GM21723 (cell line): Measurements from ENCODE around the gene MYO1C.
"Not testable (repeated sequence)": the region's sequence is repeated elsewhere in the genome, so short reads cannot be mapped to it uniquely, and the experiment has no call there.

Experiments
- ATAC-seq: cut with Tn5 transposase; IDR thresholded peaks from one replicate; pipeline ENCODE4 v1.9.1; 2021; ENCODE audit warnings: mild to moderate bottlenecking, moderate library complexity; ENCODE audit not compliant: unreplicated experiment

MYO1C gene

DNA sequence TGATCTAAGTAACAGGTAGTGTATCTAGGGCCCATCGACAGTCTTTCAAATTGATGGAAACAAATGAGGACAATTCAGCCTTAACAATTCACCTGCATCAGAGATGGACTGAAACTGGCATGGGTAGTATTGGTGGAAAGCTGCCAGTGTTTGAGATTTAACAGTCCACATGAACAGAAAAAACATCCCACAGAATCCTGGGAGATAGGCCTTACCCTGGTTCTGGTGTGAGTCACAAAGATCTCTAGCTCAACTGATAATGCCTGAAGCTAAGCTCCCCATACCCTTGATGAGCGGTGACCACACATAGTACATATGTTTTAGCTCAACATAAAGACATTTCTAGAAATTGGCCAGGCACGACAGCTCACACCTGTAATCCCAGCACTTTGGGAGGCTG lies 58.3 kb downstream of the MYO1C start:
- no peak for ATAC-seq

DNA sequence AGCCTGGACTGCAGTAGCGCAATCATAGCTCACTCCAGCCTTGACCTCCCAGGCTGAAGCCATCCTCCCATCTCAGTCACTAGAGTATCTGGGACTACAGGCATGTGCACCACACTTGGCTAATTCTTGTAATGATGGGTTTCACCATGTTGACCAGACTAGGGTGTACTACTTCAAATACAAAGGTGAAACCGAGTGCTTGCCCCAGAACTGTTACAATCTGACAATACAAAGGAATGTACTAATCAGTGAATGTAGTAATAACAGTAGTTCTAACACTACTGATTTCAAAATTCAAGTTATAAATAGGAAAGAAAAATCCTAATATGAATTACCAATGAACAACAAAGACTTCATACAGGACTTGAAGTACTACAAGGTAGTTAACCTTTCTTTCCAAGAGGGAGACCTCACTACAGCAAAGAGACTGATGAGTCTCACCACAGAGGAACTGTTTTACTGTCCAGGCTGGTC lies 60.8 kb downstream of the MYO1C start:
- no peak for ATAC-seq

DNA sequence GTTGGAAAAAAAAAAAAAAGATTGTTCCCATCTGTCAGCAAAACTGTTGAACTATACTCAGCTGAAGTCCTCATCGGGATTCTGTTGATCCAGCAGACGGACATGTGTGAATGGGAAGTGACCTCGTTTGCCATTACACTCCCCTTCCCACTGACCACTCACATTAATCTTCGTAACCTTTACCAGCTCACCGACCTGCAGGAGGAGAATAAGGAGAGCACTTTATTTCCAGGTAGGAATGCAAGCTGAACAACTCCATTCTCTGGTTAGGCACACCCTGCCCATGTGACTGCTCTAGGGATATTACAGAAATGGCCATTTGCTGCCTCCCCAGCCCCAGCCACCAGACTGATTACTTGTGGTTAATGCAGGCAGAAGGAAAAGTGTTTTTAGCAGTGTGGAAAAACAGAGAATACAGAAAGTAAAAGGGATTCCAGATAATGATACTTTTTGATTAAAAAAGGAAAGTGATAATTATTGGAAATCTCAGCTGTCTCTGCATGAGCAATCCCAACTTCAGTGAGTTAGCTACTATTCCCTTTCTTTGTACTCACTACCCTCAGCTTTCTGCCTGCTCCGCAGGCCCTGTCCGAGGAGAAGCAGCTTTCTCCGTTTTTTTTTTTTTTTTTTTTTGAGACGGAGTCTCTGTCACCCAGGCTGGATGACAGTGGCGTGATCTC lies 68.9 kb downstream of the MYO1C start:
- ATAC-seq: no peak

DNA sequence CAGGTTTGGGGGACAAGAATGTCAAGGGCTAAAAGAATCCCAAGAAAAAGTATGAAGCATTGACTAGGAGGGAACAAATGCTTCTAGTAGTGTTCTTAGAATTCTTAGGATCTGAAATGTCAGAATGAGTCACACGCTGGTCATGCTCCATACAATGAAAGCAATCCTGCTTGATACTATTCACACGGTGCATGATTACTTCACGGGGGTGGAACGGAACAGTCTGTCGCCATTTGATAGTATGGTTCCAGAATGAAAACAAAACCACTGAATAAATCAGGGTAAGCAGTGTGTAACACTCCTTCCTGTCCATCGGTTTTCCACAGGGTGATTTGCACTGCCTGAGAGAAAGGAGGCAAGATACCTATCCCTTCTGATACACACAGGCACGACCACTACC lies 69.6 kb downstream of the MYO1C start:
- no peak for ATAC-seq

DNA sequence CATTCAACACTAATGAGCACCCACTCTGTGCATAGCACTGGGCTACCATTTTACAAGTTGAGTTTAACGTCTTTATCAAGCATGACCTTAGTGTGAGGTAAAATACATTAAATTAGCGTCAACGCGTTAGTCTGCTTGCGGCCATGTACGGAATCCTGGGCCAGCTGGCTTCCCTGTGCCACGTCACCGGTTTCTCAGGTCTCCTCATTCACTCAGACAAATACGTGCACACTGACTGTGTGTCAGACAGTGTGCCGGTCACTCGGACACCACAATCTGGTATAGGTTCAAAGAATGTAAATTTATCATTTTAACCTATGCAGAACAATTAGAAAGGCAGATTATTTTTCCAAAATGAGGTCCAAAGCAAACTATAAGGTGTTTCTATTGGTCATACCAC lies 71.0 kb downstream of the MYO1C start:
- no peak for ATAC-seq

DNA sequence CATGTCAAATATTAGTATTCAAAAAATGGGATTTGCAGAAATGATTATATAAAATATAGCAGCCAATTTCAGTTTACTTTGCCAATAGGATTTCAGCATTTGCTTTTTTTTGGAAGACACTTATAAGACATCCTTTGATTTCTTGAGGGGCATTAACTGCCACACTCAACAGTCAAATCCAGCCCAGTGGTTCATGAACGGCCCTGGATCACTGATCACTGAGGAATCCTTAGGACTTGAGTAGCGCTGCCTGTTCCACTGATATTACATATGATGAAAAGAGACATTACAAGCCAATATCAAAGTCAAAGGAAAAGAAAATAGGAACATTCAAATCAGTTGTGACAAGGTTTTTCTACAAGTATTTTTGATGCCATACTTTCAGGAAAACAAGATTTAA lies 71.5 kb downstream of the MYO1C start:
- no peak for ATAC-seq

DNA sequence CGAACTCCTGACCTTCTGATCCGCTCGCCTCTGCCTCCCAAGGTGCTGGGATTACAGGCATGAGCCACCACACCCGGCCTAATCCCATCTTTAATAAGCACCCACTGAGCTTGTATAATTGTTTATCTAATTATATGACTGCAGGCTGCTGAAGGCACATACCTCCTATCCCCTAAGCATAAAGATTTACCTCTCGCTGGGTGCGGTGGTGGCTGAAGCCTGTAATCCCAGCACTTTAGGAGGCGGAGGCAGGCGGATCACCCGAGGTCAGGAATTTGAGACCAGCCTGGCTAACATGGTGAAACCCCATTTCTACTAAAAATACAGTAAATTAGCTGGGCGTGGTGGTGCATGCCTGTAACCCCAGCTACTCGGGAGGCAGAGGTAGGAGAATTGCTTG lies 72.3 kb downstream of the MYO1C start:
- ATAC-seq: no peak

DNA sequence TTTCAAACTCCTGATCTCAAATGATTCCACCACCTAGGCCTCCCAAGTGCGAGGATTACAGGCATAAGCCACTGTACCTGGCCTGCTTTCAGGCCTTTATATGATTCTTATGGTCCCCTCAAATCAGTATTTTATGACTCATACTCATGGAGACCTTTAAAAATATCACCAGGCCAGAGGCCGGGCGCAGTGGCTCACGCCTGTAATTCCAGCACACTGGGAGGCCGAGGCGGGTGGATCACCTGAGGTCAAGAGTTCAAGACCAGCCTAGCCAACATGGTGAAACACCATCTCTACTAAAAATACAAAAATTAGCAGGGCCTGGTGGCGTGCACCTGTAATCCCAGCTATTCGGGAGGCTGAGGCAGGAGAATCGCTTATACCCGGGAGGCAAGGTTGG lies 74.0 kb downstream of the MYO1C start:
- ATAC-seq: not testable (repeated sequence)

DNA sequence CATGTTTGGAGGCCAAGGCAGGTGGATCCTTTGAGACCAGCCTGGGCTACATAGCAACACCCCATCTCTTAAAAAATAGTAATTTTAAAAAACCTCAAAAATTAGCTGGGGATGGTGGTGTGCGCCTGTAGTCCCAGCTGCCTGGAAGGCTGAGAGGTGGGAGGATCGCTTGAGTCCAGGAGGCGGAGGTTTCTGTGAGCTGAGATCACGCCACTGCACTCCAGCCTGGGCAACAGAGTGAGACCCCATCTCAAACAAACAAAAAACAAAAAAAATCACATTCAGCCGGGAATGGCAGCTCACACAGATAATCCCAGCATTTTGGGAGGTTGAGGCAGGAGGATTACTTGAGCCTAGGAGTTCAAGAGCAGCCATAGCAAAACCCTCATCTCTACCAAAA lies 76.1 kb downstream of the MYO1C start:
- no peak for ATAC-seq

DNA sequence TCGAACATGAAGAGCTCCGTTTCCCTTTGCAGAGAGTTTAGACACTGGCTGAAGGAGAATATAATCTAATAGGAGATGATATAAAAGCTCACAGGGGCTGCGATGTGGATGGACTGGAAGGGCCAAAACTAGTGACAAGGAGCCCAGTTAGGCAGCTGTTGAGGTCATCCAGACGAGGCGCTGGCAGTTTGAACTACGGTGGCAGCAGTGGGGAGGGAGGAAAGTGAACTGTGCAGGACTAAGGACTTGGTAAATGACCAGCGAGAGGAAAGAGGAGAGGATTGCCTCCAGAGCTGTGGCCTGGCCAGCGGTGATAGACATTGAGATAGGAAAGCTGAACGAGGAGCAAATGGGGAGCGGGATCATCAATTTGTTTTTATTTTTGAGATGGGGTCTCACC lies 77.9 kb downstream of the MYO1C start:
- no peak for ATAC-seq
